Mammary epithelial cell (primary cell): ENCODE results near the gene STAM2.

Experiments
- EZH2 ChIP-seq: IDR thresholded peaks from 2 replicates; pipeline ENCODE4 v1.6.1; 2012; ENCODE audit warnings: low read length, inconsistent platforms, borderline replicate concordance
- TF ChIP-seq, protein P1 (sequence below), 2 donors: IDR thresholded peaks in 1 of 2; conservative IDR thresholded peaks in 1 of 2; 2 replicates each; pipeline ENCODE4 v1.5.1; 2011 to 2012; ENCODE audit warnings: inconsistent platforms in 2 of 2, low read length in 2 of 2, mild to moderate bottlenecking in 2 of 2, control low read depth in 1 of 2, low read depth in 1 of 2; ENCODE audit not compliant: insufficient read depth in 1 of 2; ENCODE audit errors: extremely low read depth in 1 of 2

GRCh38 chr2:152114366-152114765 lies 61.2 kb downstream of the STAM2 start:
- TF ChIP-seq, protein P1, sequence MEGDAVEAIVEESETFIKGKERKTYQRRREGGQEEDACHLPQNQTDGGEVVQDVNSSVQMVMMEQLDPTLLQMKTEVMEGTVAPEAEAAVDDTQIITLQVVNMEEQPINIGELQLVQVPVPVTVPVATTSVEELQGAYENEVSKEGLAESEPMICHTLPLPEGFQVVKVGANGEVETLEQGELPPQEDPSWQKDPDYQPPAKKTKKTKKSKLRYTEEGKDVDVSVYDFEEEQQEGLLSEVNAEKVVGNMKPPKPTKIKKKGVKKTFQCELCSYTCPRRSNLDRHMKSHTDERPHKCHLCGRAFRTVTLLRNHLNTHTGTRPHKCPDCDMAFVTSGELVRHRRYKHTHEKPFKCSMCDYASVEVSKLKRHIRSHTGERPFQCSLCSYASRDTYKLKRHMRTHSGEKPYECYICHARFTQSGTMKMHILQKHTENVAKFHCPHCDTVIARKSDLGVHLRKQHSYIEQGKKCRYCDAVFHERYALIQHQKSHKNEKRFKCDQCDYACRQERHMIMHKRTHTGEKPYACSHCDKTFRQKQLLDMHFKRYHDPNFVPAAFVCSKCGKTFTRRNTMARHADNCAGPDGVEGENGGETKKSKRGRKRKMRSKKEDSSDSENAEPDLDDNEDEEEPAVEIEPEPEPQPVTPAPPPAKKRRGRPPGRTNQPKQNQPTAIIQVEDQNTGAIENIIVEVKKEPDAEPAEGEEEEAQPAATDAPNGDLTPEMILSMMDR (conservative IDR thresholded peaks at IDR 0.05 in 1 of 2, IDR thresholded peaks at IDR 0.05 in 1 of 2; ENCODE audit: extremely low read depth in 1 of 2, insufficient read depth in 1 of 2, low read depth in 1 of 2, low read length in 2 of 2): no peak
- TF ChIP-seq EZH2: no peak
